ENCODE results near the gene SAPCD1.

Gene SAPCD1

GRCh38 chr6:31769684-31770371 lies 7.4 kb downstream of the SAPCD1 start:
- peak; percentile 85 to 93 for DNase-seq
- TF ChIP-seq POLR2A (IDR thresholded peaks at IDR 0.05; ENCODE audit: low read length), result no peak
- TF ChIP-seq GATA1 (IDR thresholded peaks at IDR 0.05; ENCODE audit: low read depth, low read length), result no peak

- TF ChIP-seq POLR2A (IDR thresholded peaks at IDR 0.05; ENCODE audit: low read length) (no peak), GATA1 (IDR thresholded peaks at IDR 0.05; ENCODE audit: low read depth, low read length) (no peak)
These were observed 8.4 kb downstream of the SAPCD1 start for GRCh38 chr6:31770860-31771259.

GRCh38 chr6:31771992-31772358 lies 9.5 kb downstream of the SAPCD1 start:
- peak; percentile 33 to 37 for DNase-seq
- no peak for TF ChIP-seq GATA1 (IDR thresholded peaks at IDR 0.05; ENCODE audit: low read depth, low read length)
- no peak for TF ChIP-seq POLR2A (IDR thresholded peaks at IDR 0.05; ENCODE audit: low read length)

More at GRCh38 chr6:31770860-31771259, 8.4 kb downstream of the SAPCD1 start:
- DNase-seq, result no peak

GRCh38 chr6:31775184-31775583 lies 12.7 kb downstream of the SAPCD1 start:
- peak in 1 of 2 experiments; percentile 43 for DNase-seq
- no peak for TF ChIP-seq GATA1 (IDR thresholded peaks at IDR 0.05; ENCODE audit: low read depth, low read length)
- no peak for TF ChIP-seq POLR2A (IDR thresholded peaks at IDR 0.05; ENCODE audit: low read length)

- TF ChIP-seq POLR2A (IDR thresholded peaks at IDR 0.05; ENCODE audit: low read length), result no peak
- no peak for TF ChIP-seq GATA1 (IDR thresholded peaks at IDR 0.05; ENCODE audit: low read depth, low read length)
- DNase-seq, result no peak
These were observed 13.4 kb downstream of the SAPCD1 start for GRCh38 chr6:31775633-31776484.

DNA sequence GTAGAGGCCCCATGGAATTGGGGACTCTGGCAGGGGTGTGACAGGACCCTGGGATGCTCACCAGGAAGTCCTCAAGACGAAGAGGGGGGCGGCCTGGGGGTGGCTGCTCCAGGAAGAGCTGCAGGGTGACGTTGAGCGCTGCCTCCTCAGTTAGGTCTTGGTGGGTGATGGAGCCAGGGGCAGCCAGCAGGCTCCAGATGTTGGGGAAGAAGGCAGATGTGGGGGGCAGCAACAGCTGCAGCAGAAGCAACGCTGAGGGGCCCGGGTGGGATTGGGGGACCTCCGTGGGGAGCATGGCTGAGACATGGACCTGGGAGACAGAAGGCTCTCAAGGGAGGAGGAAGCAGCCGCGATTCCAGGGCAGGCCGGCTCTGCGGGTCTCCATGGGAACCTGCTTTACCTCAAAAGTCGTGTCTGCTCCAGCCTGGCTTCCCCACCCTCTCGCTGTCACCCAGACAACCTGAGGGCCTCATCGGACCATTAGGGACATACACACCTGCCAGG lies 14.1 kb downstream of the SAPCD1 start:
- DNase-seq, result no peak
- TF ChIP-seq GATA1 (IDR thresholded peaks at IDR 0.05; ENCODE audit: low read depth, low read length) (no peak), POLR2A (IDR thresholded peaks at IDR 0.05; ENCODE audit: low read length) (no peak)

DNA sequence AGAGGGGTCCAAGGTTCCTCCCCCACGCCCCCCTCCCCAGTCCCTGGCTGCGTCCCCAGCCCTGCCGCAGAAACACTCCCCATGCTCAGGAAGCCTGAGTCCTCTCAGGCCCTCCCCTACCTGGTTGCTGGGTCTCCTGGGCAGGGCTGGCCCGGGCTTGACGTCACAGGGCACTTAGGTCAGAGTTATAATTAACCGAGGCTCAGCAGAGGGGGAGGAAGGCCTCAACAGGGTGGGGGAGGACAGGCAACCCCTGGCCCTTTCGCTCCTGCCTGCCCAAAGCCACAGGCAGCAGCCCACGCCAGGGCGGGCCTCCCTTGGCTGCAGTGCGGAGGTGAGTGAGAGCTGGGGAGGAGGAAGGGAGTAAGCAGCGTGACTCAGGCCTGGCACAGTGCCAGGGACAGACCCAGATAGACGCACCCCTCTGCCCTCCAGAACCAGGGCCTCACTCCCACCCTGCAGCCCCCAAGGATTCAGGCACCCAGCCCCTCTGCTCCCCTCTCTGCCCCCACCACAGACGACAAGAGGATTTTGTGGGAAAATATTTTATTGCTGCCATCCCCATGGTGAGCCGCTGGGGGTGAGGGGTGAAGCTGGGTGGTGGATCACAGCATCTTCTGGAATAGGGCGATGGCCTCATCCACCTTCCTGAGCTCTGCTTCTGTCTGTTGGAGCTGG lies 14.7 kb downstream of the SAPCD1 start, which contains the start of gene VWA7:
Gene VWA7 (minus strand): TSS at position 340 of the 678 bp plus-strand sequence. CDS start 549 bp downstream, outside the sequence.
- DNase-seq, result peak; percentile 81 to 91
- TF ChIP-seq GATA1 (IDR thresholded peaks at IDR 0.05; ENCODE audit: low read depth, low read length) (no peak), POLR2A (IDR thresholded peaks at IDR 0.05; ENCODE audit: low read length) (peak; percentile 51)

GRCh38 chr6:31777667-31778050 lies 15.2 kb downstream of the SAPCD1 start:
- no peak for DNase-seq
- TF ChIP-seq POLR2A (IDR thresholded peaks at IDR 0.05; ENCODE audit: low read length) (no peak), GATA1 (IDR thresholded peaks at IDR 0.05; ENCODE audit: low read depth, low read length) (no peak)

- TF ChIP-seq GATA1 (IDR thresholded peaks at IDR 0.05; ENCODE audit: low read depth, low read length) (no peak), POLR2A (IDR thresholded peaks at IDR 0.05; ENCODE audit: low read length) (no peak)
- no peak for DNase-seq
These were observed 15.7 kb downstream of the SAPCD1 start for GRCh38 chr6:31778193-31778592.

DNA sequence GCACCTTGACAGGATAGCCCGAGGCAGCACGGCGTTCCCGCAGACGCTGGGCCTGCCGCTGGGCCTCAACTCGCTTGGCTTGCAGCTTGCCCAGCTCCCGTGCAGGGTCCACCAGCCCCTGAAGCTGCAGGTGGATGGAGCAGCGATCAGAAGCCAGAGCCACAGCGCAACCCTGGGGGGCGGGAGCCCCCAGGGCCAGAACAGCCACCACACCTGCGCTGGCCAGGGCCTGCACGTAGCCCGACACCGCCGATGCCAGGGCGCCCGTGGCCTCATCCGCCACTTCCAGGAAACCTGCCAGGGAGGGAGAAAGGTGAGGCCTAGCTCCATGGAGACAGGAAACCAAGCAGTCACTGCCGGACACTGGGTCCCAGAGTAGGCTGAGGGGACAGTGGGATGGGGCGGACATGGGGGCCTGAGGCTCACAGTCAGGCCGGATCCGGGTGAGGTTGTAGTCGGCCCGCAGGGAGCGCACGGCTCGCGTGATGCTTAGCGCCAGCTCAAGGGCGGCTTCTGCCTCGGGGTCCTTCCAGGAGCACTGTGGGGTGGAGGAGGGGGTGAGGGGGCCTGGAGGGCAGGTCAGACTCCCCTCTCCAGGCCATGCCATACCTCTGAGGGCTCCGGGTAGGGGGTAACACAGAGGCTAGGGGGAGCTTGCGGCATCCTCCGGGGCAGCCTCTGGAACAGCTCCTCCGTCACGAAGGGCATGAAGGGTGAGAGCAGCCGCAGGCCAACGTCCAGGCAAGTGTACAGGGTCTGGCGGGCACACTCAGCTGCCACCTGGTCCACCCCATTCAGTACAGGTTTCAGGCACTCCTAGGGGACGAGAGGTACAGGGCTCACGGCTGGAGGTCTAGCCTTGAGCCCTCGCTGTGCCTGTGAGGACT lies 16.8 kb downstream of the SAPCD1 start:
- TF ChIP-seq POLR2A (IDR thresholded peaks at IDR 0.05; ENCODE audit: low read length) (no peak), GATA1 (IDR thresholded peaks at IDR 0.05; ENCODE audit: low read depth, low read length) (no peak)
- DNase-seq, result no peak

GRCh38 chr6:31779908-31780307 lies 17.5 kb downstream of the SAPCD1 start:
- TF ChIP-seq POLR2A (IDR thresholded peaks at IDR 0.05; ENCODE audit: low read length), result no peak
- TF ChIP-seq GATA1 (IDR thresholded peaks at IDR 0.05; ENCODE audit: low read depth, low read length), result no peak
- no peak for DNase-seq

DNA sequence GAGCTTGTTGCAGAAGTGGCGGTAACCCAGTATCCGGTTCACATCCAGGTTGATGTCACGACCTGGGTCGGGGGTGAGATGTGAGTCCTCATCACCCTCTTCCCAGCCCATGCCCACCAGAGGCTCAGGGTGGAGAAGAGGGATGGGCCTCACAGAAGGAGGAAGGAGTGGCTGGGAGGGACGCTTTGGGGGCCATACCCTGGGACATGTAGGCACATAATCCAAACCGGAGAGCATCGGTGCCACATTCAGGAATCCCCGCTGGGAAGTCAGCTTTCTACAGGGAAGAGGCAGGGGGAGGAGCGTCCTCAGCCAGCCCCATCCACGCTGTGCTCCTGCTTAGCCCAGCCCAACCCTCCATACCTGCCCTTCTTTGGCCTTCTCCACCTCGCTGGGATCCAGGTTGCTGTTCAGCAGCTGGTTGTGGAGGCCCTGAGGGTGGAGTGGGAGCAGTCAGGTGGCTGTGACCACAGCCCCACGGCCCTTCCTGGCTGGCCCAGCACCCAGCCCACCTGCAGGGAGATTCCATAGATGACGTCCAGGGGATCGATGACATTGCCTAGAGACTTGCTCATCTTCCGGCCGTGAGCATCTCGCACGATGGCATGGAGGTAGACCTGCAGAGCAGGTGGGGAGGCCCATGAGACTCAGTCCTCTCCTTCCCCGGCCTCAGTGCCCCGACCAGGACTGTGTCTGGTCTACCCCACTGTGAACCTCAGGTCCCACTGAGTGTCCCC lies 18.2 kb downstream of the SAPCD1 start:
- no peak for TF ChIP-seq POLR2A (IDR thresholded peaks at IDR 0.05; ENCODE audit: low read length)
- no peak for TF ChIP-seq GATA1 (IDR thresholded peaks at IDR 0.05; ENCODE audit: low read depth, low read length)
- DNase-seq, result no peak

Data from erythroblast (primary cell).